Activated CD8-positive, alpha-beta T cell treated with anti-CD3 and anti-CD28 coated beads for 36 hours (primary cell): ENCODE results near the gene TTC33. TPM values are rescaled to one million over a fixed set of nuclear protein-coding genes. Genes with fewer than 3 reads are reported as not detected.

Experiments used
- ATAC-seq: fragments of 200-7000 bp; cut with Tn5 transposase; one replicate; pipeline ENCODE4 v1.10.0; 2021; ENCODE audit warnings: mild to moderate bottlenecking, moderate library complexity
- CTCF ChIA-PET: fragments of 350-600 bp; sonication (Branson Sonifier 250); formaldehyde crosslinking; loops from one replicate; lab custom pipeline; 2021; ENCODE audit warnings: antibody characterized with exemption; lab: Charles Lee
- POLR2A ChIA-PET: fragments of 350-600 bp; sonication (Branson Sonifier 250); formaldehyde crosslinking; loops from one replicate; lab custom pipeline; 2021; ENCODE audit warnings: antibody characterized with exemption; lab: Charles Lee
- DNase-seq: peaks from one replicate; pipeline ENCODE4 v3.0.0-alpha.2; 2020
- H3K27ac Mint-ChIP-seq: one replicate; pipeline ENCODE4 v1.8.0; 2021; ENCODE audit warnings: mild to moderate bottlenecking, mixed read lengths
- H3K27me3 Mint-ChIP-seq: one replicate; pipeline ENCODE4 v1.8.0; 2021; ENCODE audit warnings: mixed read lengths
- H3K36me3 Mint-ChIP-seq: one replicate; pipeline ENCODE4 v1.8.0; 2021; ENCODE audit warnings: low read depth, mixed read lengths
- H3K4me1 Mint-ChIP-seq: one replicate; pipeline ENCODE4 v1.8.0; 2021; ENCODE audit warnings: low read depth, mixed read lengths
- H3K4me3 Mint-ChIP-seq: one replicate; pipeline ENCODE4 v1.8.0; 2021; ENCODE audit warnings: mild to moderate bottlenecking, moderate library complexity, mixed read lengths
- H3K9me3 Mint-ChIP-seq: one replicate; pipeline ENCODE4 v1.8.0; 2021; ENCODE audit warnings: mixed read lengths
- intact Hi-C: fragments of 100-400 bp; cut with micrococcal nuclease; formaldehyde crosslinking; loops from one replicate; pipeline ENCODE4 v1.10.0; 2022
- total RNA-seq, 2 experiments: library from RNA; stranded (reverse); gene quantifications; one replicate each; pipeline ENCODE4 v1.2.3, GENCODE V29; 2021
- TF ChIP-seq, protein P1 (sequence below): fragments of 200-600 bp; IDR thresholded peaks from one replicate; pipeline ENCODE4 v1.8.0; 2022; ENCODE audit warnings: antibody characterized with exemption, mild to moderate bottlenecking

Gene TTC33
- total RNA-seq, 2 experiments from 2014 or later = 21.4 to 21.5 TPM

DNA sequence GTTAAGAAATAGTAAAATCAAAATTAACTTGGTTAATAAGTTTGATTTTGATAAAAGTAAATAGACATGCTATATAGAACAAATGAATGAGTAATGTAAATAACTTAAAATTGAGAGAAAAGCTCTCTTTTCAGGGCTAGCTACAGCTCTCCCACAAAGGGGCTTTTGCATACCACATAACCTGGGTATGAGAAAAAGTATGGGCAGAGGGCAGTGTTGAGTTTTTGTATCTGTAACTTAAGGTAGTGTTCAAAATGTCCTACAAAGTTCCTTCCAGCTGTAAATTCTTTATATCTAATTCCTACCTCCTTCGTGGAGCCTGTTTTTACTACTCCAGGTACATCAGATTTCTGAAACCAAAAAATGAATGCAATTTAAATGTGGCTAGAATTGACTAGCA is 18.9 kb upstream of the TTC33 start:
- ChIA-PET POLR2A (interaction anchor here (0.6 to 1.2 kb wide), 2 partner anchors 13 to 59 kb away, joined by 3 read pairs; no protein-coding TSS in a partner anchor), CTCF (interaction anchor here (1.3 kb wide), 1 partner anchor 10 kb away, joined by 3 read pairs; no protein-coding TSS in a partner anchor)
- H3K4me3 Mint-ChIP-seq = no peak overlapping the region
- no peaks in the 10 kb centered on the region for H3K9me3 Mint-ChIP-seq
- H3K27ac Mint-ChIP-seq = no peak overlapping the region
- TF ChIP-seq, protein P1, sequence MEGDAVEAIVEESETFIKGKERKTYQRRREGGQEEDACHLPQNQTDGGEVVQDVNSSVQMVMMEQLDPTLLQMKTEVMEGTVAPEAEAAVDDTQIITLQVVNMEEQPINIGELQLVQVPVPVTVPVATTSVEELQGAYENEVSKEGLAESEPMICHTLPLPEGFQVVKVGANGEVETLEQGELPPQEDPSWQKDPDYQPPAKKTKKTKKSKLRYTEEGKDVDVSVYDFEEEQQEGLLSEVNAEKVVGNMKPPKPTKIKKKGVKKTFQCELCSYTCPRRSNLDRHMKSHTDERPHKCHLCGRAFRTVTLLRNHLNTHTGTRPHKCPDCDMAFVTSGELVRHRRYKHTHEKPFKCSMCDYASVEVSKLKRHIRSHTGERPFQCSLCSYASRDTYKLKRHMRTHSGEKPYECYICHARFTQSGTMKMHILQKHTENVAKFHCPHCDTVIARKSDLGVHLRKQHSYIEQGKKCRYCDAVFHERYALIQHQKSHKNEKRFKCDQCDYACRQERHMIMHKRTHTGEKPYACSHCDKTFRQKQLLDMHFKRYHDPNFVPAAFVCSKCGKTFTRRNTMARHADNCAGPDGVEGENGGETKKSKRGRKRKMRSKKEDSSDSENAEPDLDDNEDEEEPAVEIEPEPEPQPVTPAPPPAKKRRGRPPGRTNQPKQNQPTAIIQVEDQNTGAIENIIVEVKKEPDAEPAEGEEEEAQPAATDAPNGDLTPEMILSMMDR = no peak
- peaks cover 15% of the 10 kb centered on the region for H3K4me1 Mint-ChIP-seq
- intact Hi-C loops = no loop called here
- ATAC-seq (no peak), DNase-seq (no peak)
- no peaks in the 10 kb centered on the region for H3K27me3 Mint-ChIP-seq
- H3K36me3 Mint-ChIP-seq = peaks cover 20% of the 10 kb centered on the region

DNA sequence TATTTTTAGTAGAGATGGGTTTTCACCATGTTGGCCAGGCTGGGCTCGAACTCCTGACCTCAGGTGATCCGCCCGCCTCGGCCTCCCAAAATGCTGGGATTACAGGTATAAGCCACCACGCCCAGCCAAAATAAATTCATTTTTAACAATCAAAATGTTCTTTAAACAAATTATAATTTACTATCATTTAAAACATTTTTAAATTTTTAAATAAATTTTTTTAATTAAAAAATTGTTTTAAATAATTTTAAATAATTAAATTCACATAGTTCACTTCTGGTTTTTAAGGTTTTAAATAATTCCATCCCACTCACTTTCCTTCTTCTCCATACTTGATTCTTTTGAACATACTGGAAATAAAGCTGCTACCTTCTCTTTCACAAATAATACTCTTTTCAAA is 15.0 kb upstream of the TTC33 start:
- no peaks in the 10 kb centered on the region for H3K9me3 Mint-ChIP-seq
- no peaks in the 10 kb centered on the region for H3K27me3 Mint-ChIP-seq
- intact Hi-C loops = no loop called here
- ChIA-PET POLR2A (no interaction called here), CTCF (interaction anchor here (1.2 to 1.3 kb wide), 3 partner anchors 10 to 27 kb away, joined by 3 read pairs; no protein-coding TSS in a partner anchor)
- no peak overlapping the region for H3K27ac Mint-ChIP-seq
- TF ChIP-seq, protein P1 = no peak
- no peaks in the 10 kb centered on the region for H3K4me1 Mint-ChIP-seq
- ATAC-seq (no peak), DNase-seq (no peak)
- H3K36me3 Mint-ChIP-seq = peaks cover 24% of the 10 kb centered on the region
- no peak overlapping the region for H3K4me3 Mint-ChIP-seq

DNA sequence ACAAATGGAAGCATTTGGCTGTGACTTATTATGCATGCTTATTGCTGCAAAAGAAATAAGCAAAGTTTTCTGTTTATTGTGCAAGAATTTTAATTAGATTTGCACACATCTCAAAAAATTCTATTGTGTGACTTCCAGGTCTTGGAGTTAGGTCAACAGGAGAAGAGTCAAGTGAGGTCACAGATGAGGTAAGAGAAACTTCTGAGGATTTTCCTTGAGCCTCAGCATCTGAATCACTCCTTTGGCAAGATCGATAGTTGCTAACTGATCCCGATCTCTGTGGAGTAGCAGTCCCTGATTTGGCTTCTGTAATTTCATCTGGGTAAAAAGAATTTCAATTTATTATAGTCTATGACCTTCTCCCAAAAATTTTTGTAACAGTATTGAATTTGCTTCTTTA is 6.9 kb upstream of the TTC33 start:
- ChIA-PET CTCF (no interaction called here), POLR2A (no interaction called here)
- Mint-ChIP-seq H3K4me3 (no peak overlapping the region), H3K9me3 (no peaks in the 10 kb centered on the region), H3K27me3 (no peaks in the 10 kb centered on the region), H3K36me3 (peaks cover 19% of the 10 kb centered on the region), H3K27ac (no peak overlapping the region), H3K4me1 (no peaks in the 10 kb centered on the region)
- DNase-seq (no peak), ATAC-seq (no peak)
- TF ChIP-seq, protein P1 = no peak
- intact Hi-C loops = no loop called here

DNA sequence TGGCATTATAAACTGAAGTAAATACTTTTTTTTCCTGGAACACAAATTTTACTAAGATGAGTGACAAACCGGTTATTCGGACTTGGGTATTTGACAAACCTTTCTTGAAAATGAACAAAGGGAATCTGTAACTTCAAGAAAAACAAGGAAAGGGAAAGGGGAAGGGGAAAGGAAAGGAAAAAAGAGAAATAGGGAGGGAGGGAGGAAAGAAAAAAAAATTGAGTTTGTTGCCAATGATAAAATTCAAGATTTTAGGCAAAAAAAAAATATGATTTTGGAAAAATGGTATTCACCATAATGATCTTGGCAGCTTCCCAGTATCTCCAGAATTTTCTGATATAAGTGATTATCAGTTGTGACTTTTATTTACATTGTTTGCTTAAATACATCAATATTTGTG is 1.6 kb upstream of the TTC33 start:
- DNase-seq (no peak), ATAC-seq (no peak)
- Mint-ChIP-seq H3K9me3 (no peaks in the 10 kb centered on the region), H3K27me3 (no peaks in the 10 kb centered on the region), H3K36me3 (peaks cover 13% of the 10 kb centered on the region), H3K4me3 (no peak overlapping the region), H3K27ac (no peak overlapping the region), H3K4me1 (peaks cover 1% of the 10 kb centered on the region)
- ChIA-PET POLR2A (interaction anchor here (1.1 to 2.0 kb wide), 3 partner anchors 16 to 78 kb away, joined by 4 to 8 read pairs (median 4); partner anchors contain the start of genes PRKAA1 and RPL37), CTCF (no interaction called here)
- intact Hi-C loops = loop anchor here (10.0 kb wide), 1 partner anchor 77 kb away; the partner anchor contains the start of gene RPL37
- TF ChIP-seq, protein P1 = no peak

DNA sequence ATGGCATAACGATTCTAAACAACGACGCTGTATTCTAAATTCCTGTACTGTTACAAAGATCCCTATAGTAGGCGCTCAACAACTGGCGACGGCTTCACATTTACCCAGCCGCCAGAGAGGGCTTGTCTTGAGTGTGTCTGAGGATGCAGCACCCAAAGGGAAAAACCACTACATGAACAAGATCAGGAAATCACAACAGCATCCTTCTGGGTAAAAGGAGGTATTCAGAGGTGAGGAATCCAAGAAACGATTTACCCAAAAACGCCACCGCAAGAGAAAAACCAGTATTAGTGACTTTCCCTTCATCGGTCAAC is 711 bp downstream of the TTC33 start:
- intact Hi-C loops = loop anchor here (2.0 to 10.0 kb wide), 2 partner anchors 42 to 80 kb away; partner anchors contain the start of gene RPL37
- Mint-ChIP-seq H3K4me1 (peaks cover 16% of the 10 kb centered on the region), H3K27ac (no peak overlapping the region), H3K4me3 (no peak overlapping the region), H3K36me3 (peaks cover 26% of the 10 kb centered on the region), H3K27me3 (no peaks in the 10 kb centered on the region), H3K9me3 (no peaks in the 10 kb centered on the region)
- ATAC-seq (peak; percentile 72), DNase-seq (peak; percentile 78)
- ChIA-PET CTCF (interaction anchor here (0.9 to 1.0 kb wide), 3 partner anchors 13 to 78 kb away, joined by 3 read pairs; no protein-coding TSS in a partner anchor), POLR2A (interaction anchor here (0.6 to 2.0 kb wide), 6 partner anchors 10 to 563 kb away, joined by 3 to 8 read pairs (median 4); partner anchors contain the start of genes PTGER4 and RPL37)
- TF ChIP-seq, protein P1 = peak; percentile 41
